Measurements from ENCODE around the gene CAMKK1.

DNA sequence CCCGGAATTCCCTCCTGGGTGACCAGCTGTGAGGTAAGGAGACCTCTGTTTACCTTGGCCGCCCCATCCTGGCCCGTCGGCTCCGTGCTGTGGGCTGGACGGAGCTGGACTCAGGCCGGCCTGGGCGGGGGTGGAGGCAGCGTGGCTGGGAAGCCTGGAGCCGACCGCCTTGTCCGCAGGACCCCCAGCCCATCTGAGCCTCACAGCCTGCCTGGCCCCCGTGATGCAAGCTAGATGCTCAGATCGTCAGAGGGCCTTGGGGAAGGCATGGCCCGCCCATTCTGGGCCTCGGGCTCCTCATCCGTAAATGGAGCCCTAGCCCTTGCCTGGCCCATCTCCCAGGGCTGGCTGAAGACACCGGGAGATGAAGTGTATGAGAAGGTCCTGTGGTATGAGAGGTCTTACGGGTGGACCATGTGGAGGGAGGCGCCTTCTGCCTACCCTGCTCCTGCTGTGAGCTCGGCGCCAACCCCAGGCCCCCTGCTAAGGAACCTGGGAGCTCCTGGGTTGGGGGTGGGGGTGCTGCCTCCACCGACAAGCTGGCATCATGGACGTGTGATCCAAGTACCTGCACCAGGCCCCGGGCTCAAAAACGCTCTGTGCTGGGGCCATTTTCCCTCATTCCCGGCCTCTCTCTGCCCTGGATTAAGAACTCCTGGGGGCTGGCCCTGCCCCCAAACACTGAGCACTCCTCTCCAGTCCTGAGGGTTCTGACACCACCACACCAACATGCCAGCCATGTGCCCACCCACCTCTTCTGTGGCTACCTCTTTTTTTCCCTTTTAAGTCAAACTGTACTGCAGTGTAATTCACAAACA, 28.9 kb upstream of the CAMKK1 start:
- TF ChIP-seq, protein P1, sequence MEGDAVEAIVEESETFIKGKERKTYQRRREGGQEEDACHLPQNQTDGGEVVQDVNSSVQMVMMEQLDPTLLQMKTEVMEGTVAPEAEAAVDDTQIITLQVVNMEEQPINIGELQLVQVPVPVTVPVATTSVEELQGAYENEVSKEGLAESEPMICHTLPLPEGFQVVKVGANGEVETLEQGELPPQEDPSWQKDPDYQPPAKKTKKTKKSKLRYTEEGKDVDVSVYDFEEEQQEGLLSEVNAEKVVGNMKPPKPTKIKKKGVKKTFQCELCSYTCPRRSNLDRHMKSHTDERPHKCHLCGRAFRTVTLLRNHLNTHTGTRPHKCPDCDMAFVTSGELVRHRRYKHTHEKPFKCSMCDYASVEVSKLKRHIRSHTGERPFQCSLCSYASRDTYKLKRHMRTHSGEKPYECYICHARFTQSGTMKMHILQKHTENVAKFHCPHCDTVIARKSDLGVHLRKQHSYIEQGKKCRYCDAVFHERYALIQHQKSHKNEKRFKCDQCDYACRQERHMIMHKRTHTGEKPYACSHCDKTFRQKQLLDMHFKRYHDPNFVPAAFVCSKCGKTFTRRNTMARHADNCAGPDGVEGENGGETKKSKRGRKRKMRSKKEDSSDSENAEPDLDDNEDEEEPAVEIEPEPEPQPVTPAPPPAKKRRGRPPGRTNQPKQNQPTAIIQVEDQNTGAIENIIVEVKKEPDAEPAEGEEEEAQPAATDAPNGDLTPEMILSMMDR (IDR thresholded peaks at IDR 0.05): no peak
- no peak for TF ChIP-seq POLR2A (IDR thresholded peaks at IDR 0.05)
